HG03342 (cell line): ENCODE data around the gene TM9SF2.

Experiments used
- ATAC-seq: cut with Tn5 transposase; IDR thresholded peaks from one replicate; pipeline ENCODE4 v1.9.1; 2021; ENCODE audit warnings: mild to moderate bottlenecking, moderate library complexity; ENCODE audit not compliant: unreplicated experiment

Gene TM9SF2

GRCh38 chr13:99495466-99496183, 5.6 kb upstream of the TM9SF2 start:
- ATAC-seq, result no peak

- ATAC-seq, result peak; percentile 42
Measured at GRCh38 chr13:99496184-99497142, 4.8 kb upstream of the TM9SF2 start.

- ATAC-seq, result peak; percentile 52
Measured at GRCh38 chr13:99498171-99499161, 2.8 kb upstream of the TM9SF2 start.

GRCh38 chr13:99500839-99501183, 461 bp upstream of the TM9SF2 start:
- ATAC-seq, result peak; percentile 3

- ATAC-seq, result no peak
Measured at GRCh38 chr13:99501848-99502301, 603 bp downstream of the TM9SF2 start.

- no peak for ATAC-seq
Measured at GRCh38 chr13:99505814-99506269, 4.6 kb downstream of the TM9SF2 start.

GRCh38 chr13:99506634-99507033, 5.4 kb downstream of the TM9SF2 start:
- peak; percentile 78 for ATAC-seq

- peak; percentile 3 for ATAC-seq
Measured at GRCh38 chr13:99507054-99507453, 5.8 kb downstream of the TM9SF2 start.

GRCh38 chr13:99507551-99507950, 6.3 kb downstream of the TM9SF2 start:
- no peak for ATAC-seq

GRCh38 chr13:99507986-99508385, 6.7 kb downstream of the TM9SF2 start:
- ATAC-seq, result no peak

GRCh38 chr13:99509479-99509878, 8.2 kb downstream of the TM9SF2 start:
- ATAC-seq, result no peak

- no peak for ATAC-seq
Measured at GRCh38 chr13:99514801-99515200, 13.5 kb downstream of the TM9SF2 start.

GRCh38 chr13:99516153-99516929, 15.1 kb downstream of the TM9SF2 start:
- ATAC-seq, result no peak

- no peak for ATAC-seq
Measured at GRCh38 chr13:99517577-99517976, 16.3 kb downstream of the TM9SF2 start.

- no peak for ATAC-seq
Measured at GRCh38 chr13:99517984-99518383, 16.7 kb downstream of the TM9SF2 start.

GRCh38 chr13:99522298-99522697, 21.0 kb downstream of the TM9SF2 start:
- no peak for ATAC-seq

GRCh38 chr13:99523838-99524237, 22.6 kb downstream of the TM9SF2 start:
- ATAC-seq, result no peak

- ATAC-seq, result no peak
Measured at GRCh38 chr13:99525967-99526366, 24.7 kb downstream of the TM9SF2 start.

GRCh38 chr13:99526549-99526948, 25.3 kb downstream of the TM9SF2 start:
- ATAC-seq, result no peak

GRCh38 chr13:99527301-99527700, 26.0 kb downstream of the TM9SF2 start:
- no peak for ATAC-seq
